HG03196 (cell line): ENCODE measurements around the gene BHLHA15.

ENCODE experiments used
- ATAC-seq: cut with Tn5 transposase; IDR thresholded peaks from one replicate; pipeline ENCODE4 v1.9.1; 2021; ENCODE audit not compliant: unreplicated experiment

Gene BHLHA15

DNA sequence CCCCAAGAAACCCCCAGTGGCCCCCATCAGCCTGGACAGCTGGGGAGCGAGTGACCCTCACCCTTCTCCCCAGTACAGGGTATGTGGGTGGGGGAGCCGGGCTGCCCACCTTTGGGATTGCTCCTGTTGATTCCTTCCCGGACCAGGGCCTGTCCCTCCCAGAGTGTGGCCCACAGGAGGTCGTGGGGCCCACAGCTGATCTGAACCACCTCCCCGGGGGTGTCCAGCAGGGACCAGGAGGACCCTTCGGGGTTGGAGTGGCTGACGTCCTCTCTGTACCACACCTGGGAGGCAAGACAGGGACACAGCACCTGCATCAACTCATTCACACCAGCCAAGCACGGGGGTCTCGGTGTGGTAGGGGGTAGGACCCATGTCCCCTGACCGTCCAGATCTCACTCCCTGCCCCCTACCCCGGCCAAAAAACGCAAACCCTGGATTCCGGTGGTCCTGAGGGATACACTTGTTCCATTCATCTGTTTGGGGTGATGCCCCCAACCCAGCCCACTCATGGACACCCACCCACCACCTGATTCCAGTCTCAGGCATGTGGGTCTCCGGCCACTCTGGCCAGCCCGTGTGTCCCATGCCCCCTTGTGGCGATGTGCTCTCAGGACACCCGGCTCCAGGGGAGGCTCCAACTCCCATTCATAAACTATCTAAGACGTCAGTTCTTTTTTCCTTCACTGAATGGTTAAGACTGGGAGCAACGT, 29.9 kb downstream of the BHLHA15 start:
- ATAC-seq = no peak

DNA sequence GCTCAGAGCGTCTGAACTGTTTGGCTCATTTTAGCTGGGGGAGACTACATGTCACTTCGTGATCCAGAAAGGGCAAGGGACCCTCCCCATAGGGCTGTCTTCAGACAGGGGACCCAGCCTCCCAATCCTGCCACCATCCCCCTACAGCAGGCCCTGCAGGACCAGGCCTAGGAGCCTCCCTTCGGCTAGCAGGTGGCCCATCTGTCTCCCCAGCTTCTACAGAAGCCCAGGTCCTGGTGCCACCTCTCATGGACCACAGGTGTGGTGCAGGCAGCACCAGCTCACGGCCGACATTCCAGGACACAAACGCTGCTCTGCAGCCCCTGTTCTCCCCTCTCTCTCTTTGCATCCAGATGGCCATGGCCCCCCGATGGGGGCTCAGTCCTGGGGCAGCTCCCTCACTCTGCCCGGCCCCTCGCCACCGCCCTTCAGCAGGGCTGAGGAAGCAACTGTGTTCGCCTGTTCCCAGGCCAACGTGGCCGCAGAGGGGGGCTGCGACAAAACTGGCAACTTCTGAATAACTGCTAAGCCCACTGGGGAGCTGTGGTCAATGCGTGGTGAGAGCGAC, 30.5 kb downstream of the BHLHA15 start:
- no peak for ATAC-seq

GRCh38 chr7:98242342-98242741, 31.1 kb downstream of the BHLHA15 start:
- ATAC-seq = no peak

DNA sequence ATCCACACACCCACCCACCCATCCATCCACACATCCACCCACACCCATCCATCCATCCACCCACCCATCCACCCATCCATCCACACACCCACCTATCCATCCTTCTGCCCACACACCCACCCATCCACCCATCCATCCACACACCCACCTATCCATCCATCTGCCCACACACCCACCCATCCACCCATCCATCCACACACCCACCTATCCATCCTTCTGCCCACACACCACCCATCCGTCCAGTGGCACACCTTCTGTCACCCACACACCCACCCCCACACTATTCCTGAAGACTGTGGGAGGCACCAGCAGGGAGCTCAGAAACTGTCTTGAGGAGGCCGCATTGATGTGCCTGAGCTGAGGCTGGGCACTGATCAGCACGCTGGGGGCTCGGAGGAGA, 31.7 kb downstream of the BHLHA15 start:
- no peak for ATAC-seq

DNA sequence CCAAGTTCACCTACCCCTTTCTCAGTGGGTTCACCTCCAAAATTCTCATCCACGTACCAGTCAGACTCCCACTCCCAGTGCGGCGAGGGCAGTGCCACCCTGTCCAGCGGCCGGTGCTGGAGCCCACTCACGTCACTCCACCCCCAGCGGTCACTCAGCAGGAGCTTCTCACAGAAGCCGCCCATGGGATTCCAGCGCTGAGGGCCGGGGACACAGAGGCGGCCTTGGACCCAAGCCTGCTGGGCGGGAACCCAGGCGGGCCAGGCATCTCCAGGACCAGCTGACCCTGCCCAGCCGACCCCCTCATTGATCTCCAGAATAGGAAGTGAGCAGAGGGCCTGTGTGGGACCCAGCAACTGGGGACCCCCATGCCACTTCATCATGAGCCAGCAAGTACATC, 33.6 kb downstream of the BHLHA15 start:
- ATAC-seq = no peak

- ATAC-seq = no peak
Measured at GRCh38 chr7:98248156-98248555, 36.9 kb downstream of the BHLHA15 start.

GRCh38 chr7:98249106-98249505, 37.9 kb downstream of the BHLHA15 start:
- no peak for ATAC-seq

GRCh38 chr7:98250789-98251188, 39.5 kb downstream of the BHLHA15 start:
- no peak for ATAC-seq

- peak; percentile 28 for ATAC-seq
Measured at GRCh38 chr7:98251231-98251600, 40.0 kb downstream of the BHLHA15 start.

GRCh38 chr7:98251601-98252424, 40.6 kb downstream of the BHLHA15 start, which contains the start of gene TECPR1:
TSS of gene TECPR1 (minus strand) at chr7:98252232. CDS start at chr7:98246146, 6,086 bp downstream.
- peak; percentile 99 for ATAC-seq

GRCh38 chr7:98252425-98253054, 41.3 kb downstream of the BHLHA15 start:
- ATAC-seq = no peak

GRCh38 chr7:98254516-98254915, 43.3 kb downstream of the BHLHA15 start:
- no peak for ATAC-seq

DNA sequence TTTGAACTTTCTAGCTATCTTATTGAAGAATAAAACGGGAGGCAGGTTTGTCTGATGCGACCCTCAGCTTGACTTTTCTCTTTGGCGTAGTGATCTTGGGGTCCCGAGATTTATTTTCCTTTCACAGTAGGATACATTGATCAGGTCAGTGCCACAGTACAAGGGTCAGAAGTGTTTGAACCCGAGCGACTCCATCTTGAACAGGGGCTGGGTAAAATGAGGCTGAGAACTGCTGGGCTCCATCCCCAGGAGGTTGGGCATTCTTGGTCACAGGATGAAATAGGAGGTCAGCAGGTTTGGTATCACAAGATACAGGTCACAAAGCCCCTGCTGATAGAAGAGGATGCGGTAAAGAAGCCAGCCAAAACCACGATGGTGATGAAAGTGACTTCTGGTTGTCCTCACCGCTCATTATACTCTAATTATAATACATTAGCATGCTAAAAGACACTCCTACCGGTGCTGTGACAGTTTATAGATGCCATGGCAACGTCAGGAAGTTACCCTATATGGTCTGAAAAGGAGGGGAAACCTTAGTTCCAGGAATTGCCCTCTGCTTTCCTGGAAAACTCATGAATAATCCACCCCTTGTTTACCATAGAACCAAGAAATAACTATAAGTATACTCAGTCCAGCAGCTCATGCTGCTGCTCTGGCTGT, 43.8 kb downstream of the BHLHA15 start:
- ATAC-seq = no peak

GRCh38 chr7:98256431-98256830, 45.2 kb downstream of the BHLHA15 start:
- ATAC-seq = no peak

DNA sequence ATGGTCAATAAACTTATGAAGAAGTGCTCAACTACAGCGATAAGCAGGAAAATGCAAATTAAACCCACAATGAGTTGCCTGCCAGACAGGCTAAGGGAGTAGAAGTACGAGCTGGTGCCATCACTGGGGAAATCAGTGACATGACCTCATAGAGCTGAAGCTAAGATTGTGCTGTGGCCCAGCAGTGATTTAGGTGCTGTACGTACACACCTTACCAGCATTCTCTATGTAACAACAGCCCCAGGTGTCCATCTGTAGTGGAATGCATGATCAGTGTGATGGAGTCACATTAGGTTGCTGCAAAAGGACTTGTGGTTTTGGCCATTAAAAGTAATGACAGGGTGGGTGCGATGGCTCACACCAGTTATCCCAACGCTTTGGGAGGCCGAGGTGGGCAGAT, 46.5 kb downstream of the BHLHA15 start:
- no peak for ATAC-seq
